Esophagus mucosa (tissue), 1 donor: ENCODE measurements around the gene GIPC3. TPM values are rescaled to one million over a fixed set of nuclear protein-coding genes. Genes with fewer than 3 reads are reported as not detected.

Experiments
- ATAC-seq: fragments of 200-7000 bp; cut with Tn5 transposase; one replicate; pipeline ENCODE4 v1.9.1; 2020
- total RNA-seq: library from RNA; stranded (reverse); gene quantifications from one replicate; pipeline ENCODE4 v1.2.4, GENCODE V29; 2023
- donor health status: DM: yes; HTN: yes; CAD: no.

GIPC3 gene
- total RNA-seq, 1 donor from 2014 or later, result 0.28 TPM

- ATAC-seq, result no peak
Measured at GRCh38 chr19:3638208-3639193, 53.2 kb downstream of the GIPC3 start.

- no peak for ATAC-seq
Measured at GRCh38 chr19:3639479-3639878, 54.2 kb downstream of the GIPC3 start.

GRCh38 chr19:3641515-3642269 lies 56.4 kb downstream of the GIPC3 start:
- no peak for ATAC-seq

DNA sequence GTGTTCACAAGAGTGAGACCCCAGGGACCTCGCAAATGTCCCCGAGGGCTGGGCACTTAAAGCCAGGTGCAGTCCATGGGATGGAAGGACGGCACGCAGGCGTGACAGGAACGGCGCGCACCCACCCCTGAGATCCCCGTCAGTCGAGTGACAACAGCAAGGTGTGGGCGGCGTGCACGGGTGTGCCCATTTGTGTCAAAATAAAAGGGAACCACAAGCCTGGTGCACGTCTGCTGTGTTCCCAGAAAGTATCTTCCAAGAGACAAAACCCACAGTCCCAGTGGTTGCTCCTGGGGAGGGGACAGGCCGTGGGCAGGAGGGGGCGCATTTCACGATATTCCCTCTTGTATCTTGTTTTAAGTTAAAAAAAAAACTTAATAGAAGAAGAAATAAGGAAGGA lies 57.0 kb downstream of the GIPC3 start:
- no peak for ATAC-seq

Other genes starting within 250 kb of the GIPC3 start
- 68.2 TPM for gene NFIC, start 218.9 kb upstream of the GIPC3 start, total RNA-seq
- gene SMIM24, start 105.0 kb upstream of the GIPC3 start, total RNA-seq, result not detected
- not detected for gene SMIM44, start 102.0 kb upstream of the GIPC3 start, total RNA-seq
- gene DOHH, start 84.8 kb upstream of the GIPC3 start, total RNA-seq, result 11.1 TPM
- gene FZR1, start 79.2 kb upstream of the GIPC3 start, total RNA-seq, result 38.5 TPM
- gene TEKTIP1, start 46.3 kb upstream of the GIPC3 start, total RNA-seq, result 0.84 TPM
- 25.7 TPM for gene MFSD12, start 27.9 kb upstream of the GIPC3 start, total RNA-seq
- gene HMG20B, start 12.5 kb upstream of the GIPC3 start, total RNA-seq, result 36.6 TPM
- gene TBXA2R, start 21.4 kb downstream of the GIPC3 start, total RNA-seq, result 0.64 TPM
- 10.5 TPM for gene CACTIN, start 41.3 kb downstream of the GIPC3 start, total RNA-seq
- gene PIP5K1C, start 115.0 kb downstream of the GIPC3 start, total RNA-seq, result 16.4 TPM
- 40.9 TPM for gene TJP3, start 122.9 kb downstream of the GIPC3 start, total RNA-seq
- 10.9 TPM for gene APBA3, start 176.2 kb downstream of the GIPC3 start, total RNA-seq
- 62.3 TPM for gene MRPL54, start 177.2 kb downstream of the GIPC3 start, total RNA-seq
- not detected for gene RAX2, start 186.8 kb downstream of the GIPC3 start, total RNA-seq
- 0.24 TPM for gene MATK, start 200.9 kb downstream of the GIPC3 start, total RNA-seq